Measurements from ENCODE around the gene CNIH1. TPM values are rescaled to one million over a fixed set of nuclear protein-coding genes. Genes with fewer than 3 reads are reported as not detected.

CNIH1 gene
- total RNA-seq, 1 experiment from 2014 or later, result 80.7 TPM

- TF ChIP-seq MAX (CRISPR knock-in tag; IDR thresholded peaks at IDR 0.05) (peak; percentile 88), SMAD3 (CRISPR knock-in tag; IDR thresholded peaks at IDR 0.05; ENCODE audit: borderline replicate concordance) (peak; percentile 82; the same call in 1 of the 2 replicates), ELF4 (CRISPR knock-in tag; IDR thresholded peaks at IDR 0.05; ENCODE audit: low read depth) (no peak), ZNF281 (CRISPR knock-in tag; IDR thresholded peaks at IDR 0.05) (no peak; the same call in 1 of the 2 replicates), USF1 (CRISPR knock-in tag; IDR thresholded peaks at IDR 0.05) (peak; percentile 67), SOX15 (CRISPR knock-in tag; IDR thresholded peaks at IDR 0.05) (no peak), NR2C2 (CRISPR knock-in tag; IDR thresholded peaks at IDR 0.05) (no peak), RORB (CRISPR knock-in tag; IDR thresholded peaks at IDR 0.05) (no peak), PRDM15 (CRISPR knock-in tag; IDR thresholded peaks at IDR 0.05) (no peak), ESRRA (CRISPR knock-in tag; IDR thresholded peaks at IDR 0.05; ENCODE audit: borderline replicate concordance) (no peak), ATF6 (CRISPR knock-in tag; IDR thresholded peaks at IDR 0.05) (no peak), FOXK1 (CRISPR knock-in tag; IDR thresholded peaks at IDR 0.05) (peak; percentile 82), JUN (CRISPR knock-in tag; IDR thresholded peaks at IDR 0.05) (peak; percentile 67; the same call in 1 of the 2 replicates)
Observed at GRCh38 chr14:54396493-54397335, 44.5 kb downstream of the CNIH1 start, which contains the start of gene CDKN3 (continued).

GRCh38 chr14:54396183-54396492 lies 45.0 kb downstream of the CNIH1 start:
- Mint-ChIP-seq H3K27ac (no peak overlapping the region), H3K4me1 (peaks cover 32% of the 10 kb centered on the region), H3K4me3 (peak overlapping the region; percentile 81), H3K27me3 (ENCODE audit: low read depth) (peaks cover 11% of the 10 kb centered on the region; the same call in 1 of the 2 replicates), H3K36me3 (0 out of 2 replicates have a peak, but pooled peaks cover 5% of the 10 kb centered on the region), H3K9me3 (no peaks in the 10 kb centered on the region)
- DNase-seq (ENCODE audit: low spot score) (no peak), ATAC-seq (no peak)
- CTCF ChIA-PET, result interaction anchor here (0.7 to 7.1 kb wide), 12 partner anchors 8 to 91 kb away, joined by 3 to 71 read pairs (median 6); no protein-coding TSS in a partner anchor
- no peak for TF ChIP-seq TEAD4 (CRISPR knock-in tag; IDR thresholded peaks at IDR 0.05)
- peak; percentile 57; the same call in 1 of the 2 replicates for TF ChIP-seq GTF2I (CRISPR knock-in tag; conservative IDR thresholded peaks at IDR 0.05)
- TF ChIP-seq ZNF121 (CRISPR knock-in tag; IDR thresholded peaks at IDR 0.05), result peak; percentile 77; the same call in 1 of the 2 replicates
- POLR2A ChIA-PET, result interaction anchor here (1.0 to 1.4 kb wide), 6 partner anchors 16 to 43 kb away, joined by 3 to 7 read pairs (median 4); no protein-coding TSS in a partner anchor

Data from WTC11 (cell line).